Esophagus muscularis mucosa (tissue), 4 donors: ENCODE data around the gene ECE2. TPM values are rescaled to one million over a fixed set of nuclear protein-coding genes. Genes with fewer than 3 reads are reported as not detected.

Source experiments
- DNase-seq: peaks from one replicate; pipeline ENCODE4 v3.0.0-alpha.2; 2017; ENCODE audit errors: extremely low spot score
- H3K27ac ChIP-seq, 4 donors: fragments of 200-600 bp; sonication (generic); replicated peaks in 1 of 4; 1 replicate in 3 of 4; 2 replicates in 1 of 4; pipeline ENCODE4 v1.5.1; 2016 to 2019; ENCODE audit warnings: mild to moderate bottlenecking in 1 of 4
- H3K27me3 ChIP-seq, 4 donors: fragments of 200-600 bp; sonication (generic); one replicate each; pipeline versions ENCODE4 v1.5.1 to v1.6.0; 2016 to 2019
- H3K36me3 ChIP-seq, 4 donors: fragments of 200-600 bp; sonication (generic); one replicate each; pipeline ENCODE4 v1.5.1; 2016 to 2019
- H3K4me1 ChIP-seq, 4 donors: fragments of 200-600 bp; sonication (generic); one replicate each; pipeline ENCODE4 v1.5.1; 2016 to 2019
- H3K4me3 ChIP-seq, 4 donors: fragments of 200-600 bp; sonication (generic); 1 replicate in 2 of 4; 2 replicates in 2 of 4; pipeline ENCODE4 v1.5.1; 2016 to 2019; ENCODE audit warnings: mild to moderate bottlenecking in 4 of 4, moderate library complexity in 1 of 4
- H3K9me3 ChIP-seq, 4 donors: fragments of 200-600 bp; sonication (generic); 1 replicate in 3 of 4; 2 replicates in 1 of 4; pipeline ENCODE4 v1.5.1; 2016 to 2019
- EP300 ChIP-seq: sonication (generic); formaldehyde crosslinking; IDR thresholded peaks from one replicate; pipeline ENCODE4 v1.6.1; 2017; ENCODE audit warnings: antibody characterized with exemption
- POLR2A ChIP-seq: fragments of 450-650 bp; IDR thresholded peaks from one replicate; pipeline ENCODE4 v1.6.1; 2017; ENCODE audit warnings: antibody characterized with exemption, moderate library complexity, mild to moderate bottlenecking, low read depth
- POLR2AphosphoS5 ChIP-seq, 2 donors: sonication (generic); formaldehyde crosslinking; IDR thresholded peaks; one replicate each; pipeline ENCODE4 v1.6.1; 2017; ENCODE audit warnings: antibody characterized with exemption in 2 of 2
- WGBS: methylation state at CpG from one replicate; pipeline ENCODE4 v1.1.5; 2018; 5-methylcytosine and 5-hydroxymethylcytosine counted together
- intact Hi-C: fragments of 100-400 bp; cut with DNase I; formaldehyde crosslinking; loops from one replicate; pipeline ENCODE4 v1.15.1; 2023
- total RNA-seq, 4 donors: library from RNA; depleted of rRNA; stranded (reverse); fragments of >200 nt; gene quantifications; one replicate each; pipeline versions ENCODE4 v1.1.0 to v1.2.1, GENCODE V29; 2016
- TF ChIP-seq, protein P1 (sequence below), 3 experiments: fragments of 200-600 bp in 2 of 3; fragments of 450-650 bp in 1 of 3; sonication (generic) in 2 of 3; IDR thresholded peaks; one replicate each; pipeline ENCODE4 v1.5.1; 2017 to 2019; ENCODE audit warnings: antibody characterized with exemption in 3 of 3, mild to moderate bottlenecking in 2 of 3, moderate library complexity in 1 of 3

The ECE2 gene
- total RNA-seq, 4 donors from 2014 or later = 0.42 to 0.69 (median 0.56) TPM

DNA sequence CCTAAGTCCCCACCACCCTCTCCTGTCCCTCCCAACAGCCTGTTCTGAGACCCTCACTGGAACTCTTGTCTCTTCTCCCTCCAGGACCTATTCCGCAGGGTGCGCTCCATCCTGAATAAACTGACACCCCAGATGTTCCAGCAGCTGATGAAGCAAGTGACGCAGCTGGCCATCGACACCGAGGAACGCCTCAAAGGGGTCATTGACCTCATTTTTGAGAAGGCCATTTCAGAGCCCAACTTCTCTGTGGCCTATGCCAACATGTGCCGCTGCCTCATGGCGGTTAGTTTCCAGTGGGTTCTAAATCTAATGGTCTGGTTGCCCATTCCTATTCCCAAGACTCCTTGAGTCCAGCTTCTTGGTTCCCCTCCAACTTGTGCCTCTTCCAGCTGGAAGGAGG is 47.9 kb downstream of the ECE2 start:
- H3K4me1 ChIP-seq = peaks cover 32 to 54% (median 41%) of the 10 kb centered on the region in 4 donors
- peaks cover 83 to 87% (median 85%) of the 10 kb centered on the region in 4 donors for H3K36me3 ChIP-seq
- intact Hi-C loops = no loop called here
- no peak overlapping the region for H3K4me3 ChIP-seq
- no peaks in the 10 kb centered on the region for H3K9me3 ChIP-seq
- peak overlapping the region; percentile 28 to 97 (median 52) for H3K27ac ChIP-seq
- 94% methylated on average over 7 of the region's 8 CpGs for WGBS
- TF ChIP-seq EP300 (no peak), POLR2AphosphoS5 (IDR thresholded peaks at IDR 0.05) (peak; percentile 5 to 16), POLR2A (no peak)
- TF ChIP-seq, protein P1, sequence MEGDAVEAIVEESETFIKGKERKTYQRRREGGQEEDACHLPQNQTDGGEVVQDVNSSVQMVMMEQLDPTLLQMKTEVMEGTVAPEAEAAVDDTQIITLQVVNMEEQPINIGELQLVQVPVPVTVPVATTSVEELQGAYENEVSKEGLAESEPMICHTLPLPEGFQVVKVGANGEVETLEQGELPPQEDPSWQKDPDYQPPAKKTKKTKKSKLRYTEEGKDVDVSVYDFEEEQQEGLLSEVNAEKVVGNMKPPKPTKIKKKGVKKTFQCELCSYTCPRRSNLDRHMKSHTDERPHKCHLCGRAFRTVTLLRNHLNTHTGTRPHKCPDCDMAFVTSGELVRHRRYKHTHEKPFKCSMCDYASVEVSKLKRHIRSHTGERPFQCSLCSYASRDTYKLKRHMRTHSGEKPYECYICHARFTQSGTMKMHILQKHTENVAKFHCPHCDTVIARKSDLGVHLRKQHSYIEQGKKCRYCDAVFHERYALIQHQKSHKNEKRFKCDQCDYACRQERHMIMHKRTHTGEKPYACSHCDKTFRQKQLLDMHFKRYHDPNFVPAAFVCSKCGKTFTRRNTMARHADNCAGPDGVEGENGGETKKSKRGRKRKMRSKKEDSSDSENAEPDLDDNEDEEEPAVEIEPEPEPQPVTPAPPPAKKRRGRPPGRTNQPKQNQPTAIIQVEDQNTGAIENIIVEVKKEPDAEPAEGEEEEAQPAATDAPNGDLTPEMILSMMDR (IDR thresholded peaks at IDR 0.05) = no peak
- DNase-seq = no peak
- no peaks in the 10 kb centered on the region for H3K27me3 ChIP-seq

- no peak for DNase-seq
- peaks cover 93 to 100% (median 100%) of the 10 kb centered on the region in 4 donors for H3K36me3 ChIP-seq
- intact Hi-C loops = no loop called here
- H3K4me3 ChIP-seq = no peak overlapping the region
- no peaks in the 10 kb centered on the region for H3K27me3 ChIP-seq
- no peak for TF ChIP-seq EP300
- TF ChIP-seq POLR2AphosphoS5 (IDR thresholded peaks at IDR 0.05) = no peak
- TF ChIP-seq, protein P1 (IDR thresholded peaks at IDR 0.05) = no peak
- TF ChIP-seq POLR2A = no peak
- H3K4me1 ChIP-seq = peaks cover 19 to 38% (median 25%) of the 10 kb centered on the region in 4 donors
- 89% methylated on average over 13 of the region's 13 CpGs for WGBS
- H3K9me3 ChIP-seq = no peaks in the 10 kb centered on the region
- H3K27ac ChIP-seq = peak overlapping the region in 2 of 4 donors; percentile 15 to 47
Measured at GRCh38 chr3:184325269-184325668, 49.4 kb downstream of the ECE2 start.

DNA sequence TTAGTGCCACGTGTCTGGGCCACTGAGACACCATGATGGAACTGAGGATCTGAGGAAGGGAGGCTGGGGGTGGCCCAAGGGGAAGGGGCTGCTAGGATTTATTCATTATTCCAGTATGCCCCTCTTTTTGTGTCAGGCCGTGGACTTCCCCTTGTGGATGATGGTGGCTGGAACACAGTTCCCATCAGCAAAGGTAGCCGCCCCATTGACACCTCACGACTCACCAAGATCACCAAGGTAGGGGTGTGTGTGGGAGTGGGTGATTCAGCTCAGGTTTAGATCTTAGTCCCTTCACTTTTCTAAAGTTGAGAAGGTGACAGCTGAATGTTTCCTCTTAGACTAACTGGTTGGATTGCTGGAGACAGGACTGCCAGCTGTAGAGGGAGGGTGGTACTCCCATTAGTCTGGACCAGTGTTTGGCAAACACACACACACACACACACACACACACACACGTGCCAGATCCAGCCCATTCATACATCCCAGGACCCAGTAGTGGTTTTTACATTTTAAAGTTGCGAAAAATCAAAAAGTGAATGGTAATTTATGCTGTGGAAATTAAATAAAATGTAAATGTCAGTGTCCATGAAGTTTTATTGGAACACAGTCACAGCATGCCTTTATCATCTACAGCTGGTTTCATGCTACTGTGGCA is 50.0 kb downstream of the ECE2 start:
- intact Hi-C loops = no loop called here
- Histone ChIP-seq H3K27ac (peak overlapping the region in 1 of 4 donors; percentile 47), H3K4me3 (no peak overlapping the region), H3K9me3 (no peaks in the 10 kb centered on the region), H3K4me1 (peaks cover 13 to 32% (median 20%) of the 10 kb centered on the region in 4 donors), H3K36me3 (peaks cover 91 to 100% (median 100%) of the 10 kb centered on the region in 4 donors), H3K27me3 (no peaks in the 10 kb centered on the region)
- TF ChIP-seq, protein P1 (IDR thresholded peaks at IDR 0.05) = no peak
- no peak for TF ChIP-seq POLR2AphosphoS5 (IDR thresholded peaks at IDR 0.05)
- no peak for TF ChIP-seq EP300
- TF ChIP-seq POLR2A = no peak
- DNase-seq = no peak
- WGBS = 79% methylated on average over 6 of the region's 6 CpGs

- intact Hi-C loops = no loop called here
- no peak overlapping the region for H3K4me3 ChIP-seq
- DNase-seq = no peak
- 93% methylated on average over 21 of the region's 21 CpGs for WGBS
- no peaks in the 10 kb centered on the region for H3K27me3 ChIP-seq
- peaks cover 8 to 31% (median 12%) of the 10 kb centered on the region in 4 donors for H3K4me1 ChIP-seq
- peaks cover 91 to 100% (median 100%) of the 10 kb centered on the region in 4 donors for H3K36me3 ChIP-seq
- H3K27ac ChIP-seq = peak overlapping the region in 1 of 4 donors; percentile 16
- no peaks in the 10 kb centered on the region for H3K9me3 ChIP-seq
- TF ChIP-seq EP300 = no peak
- no peak for TF ChIP-seq POLR2AphosphoS5 (IDR thresholded peaks at IDR 0.05)
- no peak for TF ChIP-seq POLR2A
- TF ChIP-seq, protein P1 (IDR thresholded peaks at IDR 0.05) = no peak
Measured at GRCh38 chr3:184327171-184327570, 51.3 kb downstream of the ECE2 start.
